Keratinocyte (primary cell): ENCODE results near the gene USP20. TPM values are rescaled to one million over a fixed set of nuclear protein-coding genes. Genes with fewer than 3 reads are reported as not detected.
A peak's percentile ranks its signal among the peaks of the same experiment; 100 is the strongest.

Experiments used
- DNase-seq: peaks from one replicate; pipeline ENCODE4 v3.0.0-alpha.2; 2011; ENCODE audit warnings: low read depth, missing footprints, low spot score
- FAIRE-seq: peaks from 2 replicates; lab custom pipeline; 2011; peaks lifted over from hg19 to GRCh38; lab: Jason Lieb, UNC
- H2AFZ ChIP-seq: 2 replicates; pipeline ENCODE4 v1.6.0; 2012; ENCODE audit warnings: low read length, control low read depth, inconsistent platforms; ENCODE audit not compliant: control insufficient read depth
- H3K27ac ChIP-seq: 2 replicates; pipeline ENCODE4 v1.5.1; 2011; ENCODE audit warnings: low read length; ENCODE audit not compliant: control insufficient read depth, insufficient read depth
- H3K27me3 ChIP-seq: 3 replicates; pipeline ENCODE4 v1.6.0; 2011; ENCODE audit warnings: low read length; ENCODE audit not compliant: control insufficient read depth, insufficient read depth; ENCODE audit errors: extremely low read depth
- H3K36me3 ChIP-seq, 2 experiments: 2 replicates in 1 of 2; 3 replicates in 1 of 2; pipeline ENCODE4 v1.5.1; 2011; ENCODE audit warnings: low read length in 2 of 2, mild to moderate bottlenecking in 1 of 2; ENCODE audit not compliant: control insufficient read depth in 2 of 2, insufficient read depth in 2 of 2; ENCODE audit errors: extremely low read depth in 1 of 2
- H3K4me1 ChIP-seq: 3 replicates; pipeline ENCODE4 v1.5.1; 2011; ENCODE audit warnings: low read length; ENCODE audit not compliant: control insufficient read depth, insufficient read depth; ENCODE audit errors: extremely low read depth
- H3K4me2 ChIP-seq: 3 replicates; pipeline ENCODE4 v1.6.0; 2011; ENCODE audit warnings: low read depth, low read length; ENCODE audit not compliant: control insufficient read depth, insufficient read depth; ENCODE audit errors: extremely low read depth
- H3K4me3 ChIP-seq, 3 experiments: fragments of 200-600 bp in 1 of 3; sonication (generic) in 1 of 3; 2 replicates in 2 of 3; 3 replicates in 1 of 3; pipeline ENCODE4 v1.5.1; 2011 to 2016; ENCODE audit warnings: low read length in 3 of 3, mild to moderate bottlenecking in 3 of 3, control low read depth in 2 of 3, inconsistent platforms in 1 of 3, low read depth in 1 of 3, mixed read lengths in 1 of 3, mixed run types in 1 of 3, moderate library complexity in 1 of 3; ENCODE audit not compliant: control insufficient read depth in 2 of 3, insufficient read depth in 2 of 3; ENCODE audit errors: extremely low read depth in 1 of 3
- H3K79me2 ChIP-seq: 2 replicates; pipeline ENCODE4 v1.6.0; 2012; ENCODE audit warnings: low read length; ENCODE audit not compliant: control insufficient read depth, insufficient read depth
- H3K9ac ChIP-seq: 3 replicates; pipeline ENCODE4 v1.6.0; 2011; ENCODE audit warnings: low read length; ENCODE audit not compliant: control insufficient read depth, insufficient read depth; ENCODE audit errors: extremely low read depth
- H3K9me1 ChIP-seq: 3 replicates; pipeline ENCODE4 v1.6.0; 2011; ENCODE audit warnings: low read length; ENCODE audit not compliant: control insufficient read depth, insufficient read depth; ENCODE audit errors: extremely low read depth
- H3K9me3 ChIP-seq: 2 replicates; pipeline ENCODE4 v1.5.1; 2012; ENCODE audit warnings: low read depth, low read length; ENCODE audit not compliant: control insufficient read depth
- H4K20me1 ChIP-seq: 3 replicates; pipeline ENCODE4 v1.6.0; 2011; ENCODE audit warnings: low read length; ENCODE audit not compliant: control insufficient read depth, insufficient read depth; ENCODE audit errors: extremely low read depth
- EZH2 ChIP-seq: IDR thresholded peaks from one replicate; pipeline ENCODE4 v1.6.1; 2012; ENCODE audit warnings: inconsistent platforms, mild to moderate bottlenecking, low read length, moderate library complexity
- dilution Hi-C: fragments of 300-500 bp; cut with MboI; formaldehyde crosslinking; loops from one replicate; pipeline ENCODE4 v1.7.0; 2020; ENCODE audit warnings: low sequenced_read_pairs; ENCODE audit not compliant: extremely low pct_ligation_motif_present
- polyA plus RNA-seq, 5 experiments: library from polyadenylated mRNA; depleted of rRNA in 3 of 5; stranded (reverse) in 3 of 5; stranded (forward) in 1 of 5; unstranded in 1 of 5; fragments of >200 nt; gene quantifications; 1 replicate in 1 of 5; 2 replicates in 3 of 5; 3 replicates in 1 of 5; pipeline versions ENCODE4 v1.2.1 to v1.2.3, GENCODE V29; 2011 to 2012; ENCODE audit warnings: missing spikeins in 2 of 5, low read depth in 1 of 5, low replicate concordance in 1 of 5
- TF ChIP-seq, protein P1 (sequence below), 3 experiments: IDR thresholded peaks in 1 of 3; conservative IDR thresholded peaks in 1 of 3; optimal IDR thresholded peaks in 1 of 3; 2 replicates in 2 of 3; 3 replicates in 1 of 3; pipeline versions ENCODE3 to v1.5.1; 2011; ENCODE audit warnings: low read length in 3 of 3, mild to moderate bottlenecking in 3 of 3, moderate library complexity in 2 of 3, control low read depth in 1 of 3, inconsistent platforms in 1 of 3; ENCODE audit not compliant: insufficient read depth in 2 of 3; ENCODE audit errors: extremely low read depth in 1 of 3

The USP20 gene
- polyA plus RNA-seq, 1 donor (not counting 4 experiments of a cell fraction or from before 2014, with no cell fraction given): 6.4 TPM

DNA sequence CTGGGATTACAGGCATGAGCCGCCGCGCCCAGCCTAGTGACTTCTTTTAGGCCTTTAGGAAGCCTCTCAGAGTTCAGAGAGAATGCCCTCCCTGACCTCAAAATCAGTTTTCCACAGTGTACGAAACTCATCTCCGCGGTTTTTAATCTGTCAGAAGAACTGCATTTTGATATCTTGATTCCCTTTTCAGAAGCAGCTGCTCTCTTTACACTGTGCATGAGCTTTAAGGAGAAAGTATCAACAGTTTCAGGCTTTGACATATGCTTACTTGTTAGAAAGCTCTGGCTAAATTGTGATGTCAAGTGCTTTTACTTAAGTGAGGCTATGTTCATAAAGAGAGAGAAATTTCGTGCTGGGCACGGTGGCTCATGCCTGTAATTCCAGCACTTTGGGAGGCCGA, 74.6 kb downstream of the USP20 start:
- H3K9ac ChIP-seq: no peak overlapping the region
- no peak overlapping the region for H3K4me3 ChIP-seq
- H3K9me1 ChIP-seq: no peaks in the 10 kb centered on the region
- FAIRE-seq: no peak
- peaks cover 19% of the 10 kb centered on the region for H3K4me1 ChIP-seq
- no peaks in the 10 kb centered on the region for H3K27me3 ChIP-seq
- H3K27ac ChIP-seq: peak overlapping the region; percentile 39
- H3K4me2 ChIP-seq: no peak overlapping the region
- no peak for TF ChIP-seq EZH2
- TF ChIP-seq, protein P1, sequence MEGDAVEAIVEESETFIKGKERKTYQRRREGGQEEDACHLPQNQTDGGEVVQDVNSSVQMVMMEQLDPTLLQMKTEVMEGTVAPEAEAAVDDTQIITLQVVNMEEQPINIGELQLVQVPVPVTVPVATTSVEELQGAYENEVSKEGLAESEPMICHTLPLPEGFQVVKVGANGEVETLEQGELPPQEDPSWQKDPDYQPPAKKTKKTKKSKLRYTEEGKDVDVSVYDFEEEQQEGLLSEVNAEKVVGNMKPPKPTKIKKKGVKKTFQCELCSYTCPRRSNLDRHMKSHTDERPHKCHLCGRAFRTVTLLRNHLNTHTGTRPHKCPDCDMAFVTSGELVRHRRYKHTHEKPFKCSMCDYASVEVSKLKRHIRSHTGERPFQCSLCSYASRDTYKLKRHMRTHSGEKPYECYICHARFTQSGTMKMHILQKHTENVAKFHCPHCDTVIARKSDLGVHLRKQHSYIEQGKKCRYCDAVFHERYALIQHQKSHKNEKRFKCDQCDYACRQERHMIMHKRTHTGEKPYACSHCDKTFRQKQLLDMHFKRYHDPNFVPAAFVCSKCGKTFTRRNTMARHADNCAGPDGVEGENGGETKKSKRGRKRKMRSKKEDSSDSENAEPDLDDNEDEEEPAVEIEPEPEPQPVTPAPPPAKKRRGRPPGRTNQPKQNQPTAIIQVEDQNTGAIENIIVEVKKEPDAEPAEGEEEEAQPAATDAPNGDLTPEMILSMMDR (optimal IDR thresholded peaks at IDR 0.05 in 1 of 3, IDR thresholded peaks at IDR 0.05 in 1 of 3, conservative IDR thresholded peaks at IDR 0.05 in 1 of 3; ENCODE audit: extremely low read depth in 1 of 3, insufficient read depth in 2 of 3, low read length in 3 of 3): no peak
- no peaks in the 10 kb centered on the region for H3K36me3 ChIP-seq
- dilution Hi-C loops: no loop called here
- no peak for DNase-seq
- H4K20me1 ChIP-seq: no peaks in the 10 kb centered on the region
- no peaks in the 10 kb centered on the region for H3K9me3 ChIP-seq
- no peak overlapping the region for H2AFZ ChIP-seq
- H3K79me2 ChIP-seq: no peaks in the 10 kb centered on the region

DNA sequence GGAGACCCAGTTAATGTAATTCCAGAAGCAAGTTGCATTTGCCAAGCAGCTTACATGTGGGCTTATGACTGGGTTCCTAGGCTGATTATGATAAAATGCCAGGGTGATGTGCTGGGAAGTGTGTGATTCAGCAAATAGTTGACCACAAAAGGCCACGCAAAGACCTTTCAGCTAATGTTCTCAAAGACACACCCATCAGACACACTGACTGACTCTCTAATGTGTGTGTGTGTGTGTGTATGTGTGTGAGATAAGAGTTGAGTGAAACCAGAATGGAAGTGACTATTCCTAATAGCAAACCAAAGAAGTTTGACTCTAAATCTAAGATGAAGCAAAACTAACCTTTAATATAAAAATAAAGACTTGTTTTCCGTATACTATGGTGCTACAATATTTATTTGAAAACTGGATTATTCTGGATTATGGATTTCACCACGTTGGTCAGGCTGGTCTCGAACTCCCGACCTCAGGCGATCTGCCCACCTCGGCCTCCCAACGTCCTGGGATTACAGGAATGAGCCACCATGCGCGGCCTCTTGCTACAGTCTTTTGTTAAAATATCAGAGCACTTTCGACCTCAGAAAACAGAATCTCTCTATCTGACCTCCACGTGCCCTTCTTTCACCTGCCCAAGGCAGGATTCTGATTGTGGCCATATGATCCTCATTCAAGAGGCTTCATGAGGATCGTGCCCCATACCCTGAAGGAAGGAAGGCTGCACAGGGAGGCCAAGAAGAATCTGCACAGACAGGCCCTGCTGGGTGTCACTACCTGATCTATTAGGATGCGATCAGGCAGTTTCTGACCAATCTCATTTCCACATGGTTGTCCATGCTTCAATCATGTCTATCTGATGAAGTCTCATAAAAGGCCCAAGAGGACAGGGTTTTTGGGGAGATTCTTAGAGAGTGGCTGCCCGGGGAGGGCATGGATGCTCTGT, 75.6 kb downstream of the USP20 start:
- no peak overlapping the region for H3K9ac ChIP-seq
- DNase-seq: peak; percentile 91

More for the DNA sequence above, 75.6 kb downstream of the USP20 start:
- Histone ChIP-seq H3K27me3 (no peaks in the 10 kb centered on the region), H2AFZ (no peak overlapping the region), H3K4me1 (peaks cover 19% of the 10 kb centered on the region), H3K79me2 (no peaks in the 10 kb centered on the region), H3K36me3 (no peaks in the 10 kb centered on the region), H3K27ac (peak overlapping the region; percentile 51), H3K9me1 (no peaks in the 10 kb centered on the region), H3K4me2 (no peak overlapping the region), H4K20me1 (no peaks in the 10 kb centered on the region), H3K4me3 (no peak overlapping the region), H3K9me3 (no peaks in the 10 kb centered on the region)
- peak; percentile 93 for FAIRE-seq
- TF ChIP-seq EZH2: no peak
- TF ChIP-seq, protein P1 (optimal IDR thresholded peaks at IDR 0.05 in 1 of 3, IDR thresholded peaks at IDR 0.05 in 1 of 3, conservative IDR thresholded peaks at IDR 0.05 in 1 of 3; ENCODE audit: extremely low read depth in 1 of 3, insufficient read depth in 2 of 3, low read length in 3 of 3): no peak
- dilution Hi-C loops: no loop called here
